ENCODE data around the gene GPX2. TPM values are rescaled to one million over a fixed set of nuclear protein-coding genes. Genes with fewer than 3 reads are reported as not detected.

Gene GPX2
- total and polyA plus RNA-seq, 2 donors (not counting 3 experiments of a cell fraction or from before 2014, with no cell fraction given), result not detected

- CTCF ChIA-PET, result interaction anchor here (7.3 kb wide), 1 partner anchor 31 kb away, joined by 109 read pairs; no protein-coding TSS in a partner anchor
- no peak overlapping the region for H3K4me3 ChIP-seq (replicated peaks in 1 of 3; ENCODE audit: insufficient read depth in 1 of 3, low read depth in 1 of 3, low read length in 3 of 3)
- BruUV-seq (replicated peaks), result no TSS peak
- intact Hi-C loops (cut with micrococcal nuclease) (no loop called here), dilution Hi-C loops (cut with MboI; ENCODE audit: extremely low pct_ligation_motif_present, low sequenced_read_pairs) (no loop called here)
- no peak overlapping the region for H3K4me2 ChIP-seq (ENCODE audit: insufficient read depth, low read length)
- peaks cover 4% of the 10 kb centered on the region for H3K79me2 ChIP-seq (ENCODE audit: control insufficient read depth, insufficient read depth, low read length)
- no peak overlapping the region for H2AFZ ChIP-seq (ENCODE audit: low read depth, low read length)
- H3K27me3 ChIP-seq (ENCODE audit: control insufficient read depth in 2 of 2, insufficient read depth in 2 of 2, low read length in 2 of 2), result peaks cover 0 to 1% of the 10 kb centered on the region in 2 experiments
- FAIRE-seq, result no peak
- DNase-seq (ENCODE audit: low read depth, low spot score), result no peak
- TF ChIP-seq POLR2AphosphoS5 (IDR thresholded peaks at IDR 0.05; ENCODE audit: insufficient read depth, low read depth, low read length), result no peak
- TF ChIP-seq EZH2 (IDR thresholded peaks at IDR 0.05; ENCODE audit: borderline replicate concordance, low read depth, low read length, severe bottlenecking), result no peak
- no peak for TF ChIP-seq POLR2A (IDR thresholded peaks at IDR 0.05; ENCODE audit: low read depth, low read length)
- no peak for TF ChIP-seq MYC (IDR thresholded peaks at IDR 0.05; ENCODE audit: low read depth, low read length)
- TF ChIP-seq JUN (IDR thresholded peaks at IDR 0.05; ENCODE audit: borderline replicate concordance, insufficient read depth, insufficient read length, low read depth), result no peak
- no peak for TF ChIP-seq FOS (IDR thresholded peaks at IDR 0.05; ENCODE audit: borderline replicate concordance, insufficient read depth, low read length)
- TF ChIP-seq, protein P1, sequence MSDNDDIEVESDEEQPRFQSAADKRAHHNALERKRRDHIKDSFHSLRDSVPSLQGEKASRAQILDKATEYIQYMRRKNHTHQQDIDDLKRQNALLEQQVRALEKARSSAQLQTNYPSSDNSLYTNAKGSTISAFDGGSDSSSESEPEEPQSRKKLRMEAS (IDR thresholded peaks at IDR 0.05; ENCODE audit: insufficient read depth, insufficient read length), result no peak
- TF ChIP-seq GATA2 (IDR thresholded peaks at IDR 0.05; ENCODE audit: insufficient read depth, insufficient read length, low read depth, low read length), result no peak
- TF ChIP-seq, protein P2, sequence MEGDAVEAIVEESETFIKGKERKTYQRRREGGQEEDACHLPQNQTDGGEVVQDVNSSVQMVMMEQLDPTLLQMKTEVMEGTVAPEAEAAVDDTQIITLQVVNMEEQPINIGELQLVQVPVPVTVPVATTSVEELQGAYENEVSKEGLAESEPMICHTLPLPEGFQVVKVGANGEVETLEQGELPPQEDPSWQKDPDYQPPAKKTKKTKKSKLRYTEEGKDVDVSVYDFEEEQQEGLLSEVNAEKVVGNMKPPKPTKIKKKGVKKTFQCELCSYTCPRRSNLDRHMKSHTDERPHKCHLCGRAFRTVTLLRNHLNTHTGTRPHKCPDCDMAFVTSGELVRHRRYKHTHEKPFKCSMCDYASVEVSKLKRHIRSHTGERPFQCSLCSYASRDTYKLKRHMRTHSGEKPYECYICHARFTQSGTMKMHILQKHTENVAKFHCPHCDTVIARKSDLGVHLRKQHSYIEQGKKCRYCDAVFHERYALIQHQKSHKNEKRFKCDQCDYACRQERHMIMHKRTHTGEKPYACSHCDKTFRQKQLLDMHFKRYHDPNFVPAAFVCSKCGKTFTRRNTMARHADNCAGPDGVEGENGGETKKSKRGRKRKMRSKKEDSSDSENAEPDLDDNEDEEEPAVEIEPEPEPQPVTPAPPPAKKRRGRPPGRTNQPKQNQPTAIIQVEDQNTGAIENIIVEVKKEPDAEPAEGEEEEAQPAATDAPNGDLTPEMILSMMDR (IDR thresholded peaks at IDR 0.05; ENCODE audit: extremely low read depth in 1 of 2, insufficient read depth in 1 of 2, low read depth in 1 of 2, low read length in 2 of 2), result no peak
- POLR2A ChIA-PET, result no interaction called here
- H3K9me3 ChIP-seq (replicated peaks; ENCODE audit: control insufficient read depth, insufficient read depth, low read length), result no peaks in the 10 kb centered on the region
- peaks cover 12% of the 10 kb centered on the region for H3K4me1 ChIP-seq (ENCODE audit: control insufficient read depth, extremely low read depth, insufficient read depth, low read length)
- H4K20me1 ChIP-seq (replicated peaks; ENCODE audit: control insufficient read depth, extremely low read depth, insufficient read depth, low read length), result no peaks in the 10 kb centered on the region
- no peak overlapping the region for H3K27ac ChIP-seq (ENCODE audit: insufficient read depth, low read depth, low read length)
- H3K9ac ChIP-seq (replicated peaks; ENCODE audit: extremely low read depth, insufficient read depth, low read length), result no peak overlapping the region
- H3K36me3 ChIP-seq (ENCODE audit: control insufficient read depth in 2 of 2, extremely low read depth in 1 of 2, insufficient read depth in 2 of 2, low read length in 2 of 2), result no peaks in the 10 kb centered on the region
- H3K9me1 ChIP-seq (replicated peaks; ENCODE audit: control insufficient read depth, extremely low read depth, insufficient read depth, low read length), result no peaks in the 10 kb centered on the region
These were observed 47.8 kb upstream of the GPX2 start for GRCh38 chr14:64990296-64990695.
